HEK293 (cell line): ENCODE measurements around the gene CRYZ.
A peak's percentile ranks its signal among the peaks of the same experiment; 100 is the strongest.

Source experiments
- GLI4 ChIP-seq: fragments of 450-650 bp; formaldehyde crosslinking; IDR thresholded peaks from 2 replicates; pipeline ENCODE4 v1.5.1; 2016; ENCODE audit warnings: missing biosample characterization, missing genetic modification characterization
- GLIS1 ChIP-seq: fragments of 450-650 bp; formaldehyde crosslinking; IDR thresholded peaks from 2 replicates; pipeline ENCODE4 v1.5.1; 2016; ENCODE audit warnings: missing biosample characterization, missing genetic modification characterization
- HOXC10 ChIP-seq: sonication (generic); formaldehyde crosslinking; IDR thresholded peaks from 2 replicates; pipeline ENCODE4 v1.8.1; 2023; ENCODE audit warnings: mild to moderate bottlenecking, missing genetic modification reagents
- IKZF3 ChIP-seq: fragments of 450-650 bp; IDR thresholded peaks from 2 replicates; pipeline ENCODE4 v1.5.0; 2018; ENCODE audit warnings: missing biosample characterization, mild to moderate bottlenecking, missing genetic modification characterization, moderate library complexity
- KLF9 ChIP-seq: fragments of 450-650 bp; formaldehyde crosslinking; IDR thresholded peaks from 2 replicates; pipeline ENCODE4 v1.5.1; 2016; ENCODE audit warnings: missing biosample characterization, missing genetic modification characterization, low read depth
- MEIS1 ChIP-seq: sonication (generic); formaldehyde crosslinking; IDR thresholded peaks from 2 replicates; pipeline ENCODE4 v1.8.1; 2022; ENCODE audit warnings: missing genetic modification reagents, mild to moderate bottlenecking, borderline replicate concordance
- SCRT1 ChIP-seq: fragments of 450-650 bp; formaldehyde crosslinking; IDR thresholded peaks from 2 replicates; pipeline ENCODE4 v1.5.1; 2016; ENCODE audit warnings: missing biosample characterization, missing genetic modification characterization, borderline replicate concordance
- SETDB1 ChIP-seq: IDR thresholded peaks from one replicate; pipeline ENCODE4 v1.6.1; 2017; ENCODE audit warnings: mild to moderate bottlenecking, low read length, moderate library complexity, mixed read lengths; ENCODE audit not compliant: insufficient read length
- SP2 ChIP-seq: fragments of 450-650 bp; formaldehyde crosslinking; IDR thresholded peaks from 2 replicates; pipeline ENCODE4 v1.5.1; 2016; ENCODE audit warnings: missing biosample characterization, missing genetic modification characterization
- WT1 ChIP-seq: fragments of 450-650 bp; formaldehyde crosslinking; IDR thresholded peaks from 2 replicates; pipeline ENCODE4 v1.5.1; 2016; ENCODE audit warnings: missing biosample characterization, missing genetic modification characterization
- ZBTB1 ChIP-seq: fragments of 450-650 bp; formaldehyde crosslinking; IDR thresholded peaks from 2 replicates; pipeline ENCODE4 v1.5.1; 2016; ENCODE audit warnings: missing biosample characterization, missing genetic modification characterization
- ZBTB17 ChIP-seq: fragments of 450-650 bp; formaldehyde crosslinking; IDR thresholded peaks from 2 replicates; pipeline ENCODE4 v1.5.1; 2016; ENCODE audit warnings: missing biosample characterization, missing genetic modification characterization
- ZNF138 ChIP-seq: fragments of 450-650 bp; formaldehyde crosslinking; IDR thresholded peaks from 2 replicates; pipeline ENCODE4 v1.5.1; 2016; ENCODE audit warnings: missing biosample characterization, missing genetic modification characterization, borderline replicate concordance
- ZNF175 ChIP-seq: fragments of 450-650 bp; formaldehyde crosslinking; IDR thresholded peaks from 2 replicates; pipeline ENCODE4 v1.5.1; 2016; ENCODE audit warnings: missing biosample characterization, missing genetic modification characterization
- ZNF23 ChIP-seq: fragments of 450-650 bp; formaldehyde crosslinking; IDR thresholded peaks from 2 replicates; pipeline ENCODE4 v1.5.1; 2016; ENCODE audit warnings: missing biosample characterization, missing genetic modification characterization, borderline replicate concordance
- ZNF324 ChIP-seq: fragments of 450-650 bp; formaldehyde crosslinking; IDR thresholded peaks from 2 replicates; pipeline ENCODE4 v1.5.1; 2016; ENCODE audit warnings: missing biosample characterization, missing genetic modification characterization
- ZNF335 ChIP-seq: fragments of 450-650 bp; formaldehyde crosslinking; conservative IDR thresholded peaks from 2 replicates; pipeline ENCODE4 v1.5.1; 2016; ENCODE audit warnings: missing biosample characterization, missing genetic modification characterization
- ZNF354C ChIP-seq: fragments of 450-650 bp; formaldehyde crosslinking; IDR thresholded peaks from 2 replicates; pipeline ENCODE4 v1.5.1; 2016; ENCODE audit warnings: missing biosample characterization, missing genetic modification characterization, low read depth, borderline replicate concordance
- ZNF558 ChIP-seq: fragments of 450-650 bp; formaldehyde crosslinking; IDR thresholded peaks from 2 replicates; pipeline ENCODE4 v1.5.1; 2016; ENCODE audit warnings: missing biosample characterization, missing genetic modification characterization
- ZNF629 ChIP-seq: fragments of 450-650 bp; formaldehyde crosslinking; IDR thresholded peaks from 2 replicates; pipeline ENCODE4 v1.5.1; 2017; ENCODE audit warnings: missing biosample characterization, missing genetic modification characterization
- ZNF654 ChIP-seq: fragments of 450-650 bp; formaldehyde crosslinking; IDR thresholded peaks from 2 replicates; pipeline ENCODE4 v1.5.1; 2016; ENCODE audit warnings: low read depth, missing biosample characterization, missing genetic modification characterization
- ZNF76 ChIP-seq: fragments of 450-650 bp; formaldehyde crosslinking; IDR thresholded peaks from 2 replicates; pipeline ENCODE4; 2016; ENCODE audit warnings: low read depth, missing biosample characterization, missing genetic modification characterization, borderline replicate concordance
- TF ChIP-seq, protein P1 (sequence below): fragments of 450-650 bp; formaldehyde crosslinking; IDR thresholded peaks from 2 replicates; pipeline ENCODE4 v1.5.1; 2016; ENCODE audit warnings: missing biosample characterization, missing genetic modification characterization
- TF ChIP-seq, protein P2 (sequence below): fragments of 450-650 bp; formaldehyde crosslinking; IDR thresholded peaks from 2 replicates; pipeline ENCODE4 v1.5.1; 2017; ENCODE audit warnings: missing biosample characterization, missing genetic modification characterization
- TF ChIP-seq, protein P3 (sequence below): fragments of 450-650 bp; formaldehyde crosslinking; IDR thresholded peaks from 2 replicates; pipeline ENCODE4 v1.5.1; 2016; ENCODE audit warnings: missing biosample characterization, missing genetic modification characterization
- TF ChIP-seq, protein P4 (sequence below): fragments of 450-650 bp; formaldehyde crosslinking; optimal IDR thresholded peaks from 2 replicates; pipeline ENCODE3; 2016; ENCODE audit warnings: missing biosample characterization, mild to moderate bottlenecking, missing genetic modification characterization
- TF ChIP-seq, protein P5 (sequence below): fragments of 450-650 bp; formaldehyde crosslinking; IDR thresholded peaks from 2 replicates; pipeline ENCODE4 v1.5.1; 2017; ENCODE audit warnings: missing biosample characterization, missing genetic modification characterization
- TF ChIP-seq, protein P6 (sequence below): fragments of 450-650 bp; formaldehyde crosslinking; IDR thresholded peaks from 2 replicates; pipeline ENCODE4; 2016; ENCODE audit warnings: missing biosample characterization, missing genetic modification characterization
- TF ChIP-seq, protein P7 (sequence below): fragments of 450-650 bp; formaldehyde crosslinking; IDR thresholded peaks from 2 replicates; pipeline ENCODE4 v1.5.1; 2016; ENCODE audit warnings: missing biosample characterization, missing genetic modification characterization, low read depth

CRYZ gene

DNA sequence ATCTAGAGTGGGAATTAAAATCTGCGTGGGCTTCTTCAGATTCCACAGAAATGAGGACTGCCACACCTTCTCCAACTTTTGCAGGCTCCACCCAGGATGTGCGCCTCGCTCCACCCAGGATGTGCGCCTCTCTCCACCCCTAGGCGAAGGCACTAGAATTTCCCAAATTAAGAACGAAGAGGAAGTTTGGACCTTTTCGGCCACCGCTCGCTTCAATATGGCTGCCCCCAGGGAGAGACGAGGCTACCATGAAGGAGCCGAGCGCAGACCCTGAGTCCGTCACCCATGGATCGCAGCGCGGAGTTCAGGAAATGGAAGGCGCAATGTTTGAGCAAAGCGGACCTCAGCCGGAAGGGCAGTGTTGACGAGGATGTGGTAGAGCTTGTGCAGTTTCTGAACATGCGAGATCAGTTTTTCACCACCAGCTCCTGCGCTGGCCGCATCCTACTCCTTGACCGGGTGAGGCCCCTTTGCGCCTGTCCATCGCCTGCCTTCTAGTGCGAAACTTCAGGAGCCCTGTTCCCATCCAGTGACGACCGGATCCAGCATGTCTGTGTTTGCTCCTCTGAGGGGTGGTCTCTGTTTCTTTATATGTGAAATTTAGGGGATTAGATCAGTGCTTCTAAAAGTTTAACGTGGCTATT is at the start of gene CRYZ, which contains the start of gene TYW3 (continued):
- TF ChIP-seq, protein P1, sequence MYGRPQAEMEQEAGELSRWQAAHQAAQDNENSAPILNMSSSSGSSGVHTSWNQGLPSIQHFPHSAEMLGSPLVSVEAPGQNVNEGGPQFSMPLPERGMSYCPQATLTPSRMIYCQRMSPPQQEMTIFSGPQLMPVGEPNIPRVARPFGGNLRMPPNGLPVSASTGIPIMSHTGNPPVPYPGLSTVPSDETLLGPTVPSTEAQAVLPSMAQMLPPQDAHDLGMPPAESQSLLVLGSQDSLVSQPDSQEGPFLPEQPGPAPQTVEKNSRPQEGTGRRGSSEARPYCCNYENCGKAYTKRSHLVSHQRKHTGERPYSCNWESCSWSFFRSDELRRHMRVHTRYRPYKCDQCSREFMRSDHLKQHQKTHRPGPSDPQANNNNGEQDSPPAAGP (tag by site-specific recombination), result peak; percentile 45; the same call in 1 of the 2 replicates
- TF ChIP-seq, protein P2, sequence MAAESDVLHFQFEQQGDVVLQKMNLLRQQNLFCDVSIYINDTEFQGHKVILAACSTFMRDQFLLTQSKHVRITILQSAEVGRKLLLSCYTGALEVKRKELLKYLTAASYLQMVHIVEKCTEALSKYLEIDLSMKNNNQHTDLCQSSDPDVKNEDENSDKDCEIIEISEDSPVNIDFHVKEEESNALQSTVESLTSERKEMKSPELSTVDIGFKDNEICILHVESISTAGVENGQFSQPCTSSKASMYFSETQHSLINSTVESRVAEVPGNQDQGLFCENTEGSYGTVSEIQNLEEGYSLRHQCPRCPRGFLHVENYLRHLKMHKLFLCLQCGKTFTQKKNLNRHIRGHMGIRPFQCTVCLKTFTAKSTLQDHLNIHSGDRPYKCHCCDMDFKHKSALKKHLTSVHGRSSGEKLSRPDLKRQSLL (tag by site-specific recombination), result peak; percentile 42; the same call in 1 of the 2 replicates
- peak; percentile 97 for TF ChIP-seq ZBTB17
- 0 out of 2 replicates have a peak, but pooled peaks have one; percentile 18 for TF ChIP-seq ZNF558
- TF ChIP-seq, protein P3, sequence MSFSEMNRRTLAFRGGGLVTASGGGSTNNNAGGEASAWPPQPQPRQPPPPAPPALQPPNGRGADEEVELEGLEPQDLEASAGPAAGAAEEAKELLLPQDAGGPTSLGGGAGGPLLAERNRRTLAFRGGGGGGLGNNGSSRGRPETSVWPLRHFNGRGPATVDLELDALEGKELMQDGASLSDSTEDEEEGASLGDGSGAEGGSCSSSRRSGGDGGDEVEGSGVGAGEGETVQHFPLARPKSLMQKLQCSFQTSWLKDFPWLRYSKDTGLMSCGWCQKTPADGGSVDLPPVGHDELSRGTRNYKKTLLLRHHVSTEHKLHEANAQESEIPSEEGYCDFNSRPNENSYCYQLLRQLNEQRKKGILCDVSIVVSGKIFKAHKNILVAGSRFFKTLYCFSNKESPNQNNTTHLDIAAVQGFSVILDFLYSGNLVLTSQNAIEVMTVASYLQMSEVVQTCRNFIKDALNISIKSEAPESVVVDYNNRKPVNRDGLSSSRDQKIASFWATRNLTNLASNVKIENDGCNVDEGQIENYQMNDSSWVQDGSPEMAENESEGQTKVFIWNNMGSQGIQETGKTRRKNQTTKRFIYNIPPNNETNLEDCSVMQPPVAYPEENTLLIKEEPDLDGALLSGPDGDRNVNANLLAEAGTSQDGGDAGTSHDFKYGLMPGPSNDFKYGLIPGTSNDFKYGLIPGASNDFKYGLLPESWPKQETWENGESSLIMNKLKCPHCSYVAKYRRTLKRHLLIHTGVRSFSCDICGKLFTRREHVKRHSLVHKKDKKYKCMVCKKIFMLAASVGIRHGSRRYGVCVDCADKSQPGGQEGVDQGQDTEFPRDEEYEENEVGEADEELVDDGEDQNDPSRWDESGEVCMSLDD (tag by site-specific recombination), result peak; percentile 15; the same call in 1 of the 2 replicates
- TF ChIP-seq GLIS1, result no peak
- TF ChIP-seq ZNF23 (tag by site-specific recombination), result no peak
- no peak for TF ChIP-seq ZBTB1
- TF ChIP-seq MEIS1 (CRISPR knock-in tag), result peak; percentile 18; the same call in 1 of the 2 replicates
- TF ChIP-seq SETDB1, result no peak
- no peak for TF ChIP-seq SP2
- no peak for TF ChIP-seq ZNF138 (tag by site-specific recombination)
- no peak for TF ChIP-seq ZNF175 (tag by site-specific recombination)
- peak; percentile 75 for TF ChIP-seq ZNF76 (tag by site-specific recombination)
- TF ChIP-seq ZNF654 (tag by site-specific recombination), result no peak
- no peak for TF ChIP-seq SCRT1
- no peak for TF ChIP-seq GLI4 (tag by site-specific recombination)
- TF ChIP-seq ZNF629 (tag by site-specific recombination), result peak; percentile 67
- TF ChIP-seq ZNF354C (tag by site-specific recombination), result no peak
- TF ChIP-seq, protein P4, sequence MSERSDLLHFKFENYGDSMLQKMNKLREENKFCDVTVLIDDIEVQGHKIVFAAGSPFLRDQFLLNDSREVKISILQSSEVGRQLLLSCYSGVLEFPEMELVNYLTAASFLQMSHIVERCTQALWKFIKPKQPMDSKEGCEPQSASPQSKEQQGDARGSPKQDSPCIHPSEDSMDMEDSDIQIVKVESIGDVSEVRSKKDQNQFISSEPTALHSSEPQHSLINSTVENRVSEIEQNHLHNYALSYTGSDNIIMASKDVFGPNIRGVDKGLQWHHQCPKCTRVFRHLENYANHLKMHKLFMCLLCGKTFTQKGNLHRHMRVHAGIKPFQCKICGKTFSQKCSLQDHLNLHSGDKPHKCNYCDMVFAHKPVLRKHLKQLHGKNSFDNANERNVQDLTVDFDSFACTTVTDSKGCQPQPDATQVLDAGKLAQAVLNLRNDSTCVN (tag by site-specific recombination), result peak; percentile 35
- TF ChIP-seq IKZF3 (tag by site-specific recombination), result peak; percentile 65
- TF ChIP-seq WT1, result no peak
- TF ChIP-seq, protein P5, sequence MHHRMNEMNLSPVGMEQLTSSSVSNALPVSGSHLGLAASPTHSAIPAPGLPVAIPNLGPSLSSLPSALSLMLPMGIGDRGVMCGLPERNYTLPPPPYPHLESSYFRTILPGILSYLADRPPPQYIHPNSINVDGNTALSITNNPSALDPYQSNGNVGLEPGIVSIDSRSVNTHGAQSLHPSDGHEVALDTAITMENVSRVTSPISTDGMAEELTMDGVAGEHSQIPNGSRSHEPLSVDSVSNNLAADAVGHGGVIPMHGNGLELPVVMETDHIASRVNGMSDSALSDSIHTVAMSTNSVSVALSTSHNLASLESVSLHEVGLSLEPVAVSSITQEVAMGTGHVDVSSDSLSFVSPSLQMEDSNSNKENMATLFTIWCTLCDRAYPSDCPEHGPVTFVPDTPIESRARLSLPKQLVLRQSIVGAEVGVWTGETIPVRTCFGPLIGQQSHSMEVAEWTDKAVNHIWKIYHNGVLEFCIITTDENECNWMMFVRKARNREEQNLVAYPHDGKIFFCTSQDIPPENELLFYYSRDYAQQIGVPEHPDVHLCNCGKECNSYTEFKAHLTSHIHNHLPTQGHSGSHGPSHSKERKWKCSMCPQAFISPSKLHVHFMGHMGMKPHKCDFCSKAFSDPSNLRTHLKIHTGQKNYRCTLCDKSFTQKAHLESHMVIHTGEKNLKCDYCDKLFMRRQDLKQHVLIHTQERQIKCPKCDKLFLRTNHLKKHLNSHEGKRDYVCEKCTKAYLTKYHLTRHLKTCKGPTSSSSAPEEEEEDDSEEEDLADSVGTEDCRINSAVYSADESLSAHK (tag by site-specific recombination), result no peak
- TF ChIP-seq ZNF335 (tag by site-specific recombination), result peak; percentile 96
- peak; percentile 62; the same call in 1 of the 2 replicates for TF ChIP-seq ZNF324 (tag by site-specific recombination)
- TF ChIP-seq, protein P6, sequence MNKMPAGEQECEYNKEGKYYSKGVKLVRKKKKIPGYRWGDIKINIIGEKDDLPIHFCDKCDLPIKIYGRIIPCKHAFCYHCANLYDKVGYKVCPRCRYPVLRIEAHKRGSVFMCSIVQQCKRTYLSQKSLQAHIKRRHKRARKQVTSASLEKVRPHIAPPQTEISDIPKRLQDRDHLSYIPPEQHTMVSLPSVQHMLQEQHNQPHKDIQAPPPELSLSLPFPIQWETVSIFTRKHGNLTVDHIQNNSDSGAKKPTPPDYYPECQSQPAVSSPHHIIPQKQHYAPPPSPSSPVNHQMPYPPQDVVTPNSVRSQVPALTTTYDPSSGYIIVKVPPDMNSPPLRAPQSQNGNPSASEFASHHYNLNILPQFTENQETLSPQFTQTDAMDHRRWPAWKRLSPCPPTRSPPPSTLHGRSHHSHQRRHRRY (tag by site-specific recombination), result no peak
- TF ChIP-seq HOXC10 (CRISPR knock-in tag), result no peak
- TF ChIP-seq, protein P7, sequence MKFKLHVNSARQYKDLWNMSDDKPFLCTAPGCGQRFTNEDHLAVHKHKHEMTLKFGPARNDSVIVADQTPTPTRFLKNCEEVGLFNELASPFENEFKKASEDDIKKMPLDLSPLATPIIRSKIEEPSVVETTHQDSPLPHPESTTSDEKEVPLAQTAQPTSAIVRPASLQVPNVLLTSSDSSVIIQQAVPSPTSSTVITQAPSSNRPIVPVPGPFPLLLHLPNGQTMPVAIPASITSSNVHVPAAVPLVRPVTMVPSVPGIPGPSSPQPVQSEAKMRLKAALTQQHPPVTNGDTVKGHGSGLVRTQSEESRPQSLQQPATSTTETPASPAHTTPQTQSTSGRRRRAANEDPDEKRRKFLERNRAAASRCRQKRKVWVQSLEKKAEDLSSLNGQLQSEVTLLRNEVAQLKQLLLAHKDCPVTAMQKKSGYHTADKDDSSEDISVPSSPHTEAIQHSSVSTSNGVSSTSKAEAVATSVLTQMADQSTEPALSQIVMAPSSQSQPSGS (tag by site-specific recombination), result no peak
- no peak; the same call in 1 of the 2 replicates for TF ChIP-seq KLF9 (tag by site-specific recombination)
